Measurements from ENCODE around the gene FADS6. TPM values are rescaled to one million over a fixed set of nuclear protein-coding genes. Genes with fewer than 3 reads are reported as not detected.

FADS6 gene
- polyA plus RNA-seq, 1 of the 3 experiments (the other 2 are of a cell fraction): not detected

GRCh38 chr17:74917430-74917829 is 24.0 kb upstream of the FADS6 start:
- H2AFZ ChIP-seq (ENCODE audit: low read depth): no peak overlapping the region
- no peak overlapping the region for H3K9ac ChIP-seq
- no peak overlapping the region for H3K4me2 ChIP-seq
- H3K27ac ChIP-seq (ENCODE audit: low read depth in 2 of 2, low read length in 1 of 2): no peak overlapping the region
- H3K9me2 ChIP-seq: no peaks in the 10 kb centered on the region
- H3K27me3 ChIP-seq (ENCODE audit: insufficient read depth): peaks cover 9% of the 10 kb centered on the region; the same call in 1 of the 2 replicates
- no peaks in the 10 kb centered on the region for H3K9me3 ChIP-seq
- no peak overlapping the region for H3K4me3 ChIP-seq (ENCODE audit: low read depth in 2 of 2, low read length in 1 of 2)
- no peaks in the 10 kb centered on the region for H3K4me1 ChIP-seq (ENCODE audit: control insufficient read depth in 1 of 2, insufficient read depth in 2 of 2, low read depth in 1 of 2, low read length in 1 of 2)
- ChIA-PET CTCF (interaction anchor here (1.6 kb wide), 1 partner anchor 40 kb away, joined by 6 read pairs; no protein-coding TSS in a partner anchor), POLR2A (no interaction called here)
- 68% methylated on average over 10 of the region's 10 CpGs for WGBS (ENCODE audit: low lambda C conversion rate)
- H3F3A ChIP-seq (replicated peaks; ENCODE audit: insufficient read depth): no peaks in the 10 kb centered on the region
- DNase-seq: no peak
- no peaks in the 10 kb centered on the region for H3K79me2 ChIP-seq (ENCODE audit: insufficient read depth)
- TF ChIP-seq ZBTB33 (IDR thresholded peaks at IDR 0.05; ENCODE audit: borderline replicate concordance, low read depth) (no peak), GABPA (IDR thresholded peaks at IDR 0.05; ENCODE audit: low read depth) (no peak), GATA2 (CRISPR knock-in tag; IDR thresholded peaks at IDR 0.05) (no peak), SMC3 (IDR thresholded peaks at IDR 0.05; ENCODE audit: low read depth, low read length) (no peak), CHD2 (IDR thresholded peaks at IDR 0.05; ENCODE audit: low read length, partially characterized antibody) (no peak), TEAD4 (IDR thresholded peaks at IDR 0.05; ENCODE audit: borderline replicate concordance, insufficient read depth) (no peak), EZH2phosphoT487 (IDR thresholded peaks at IDR 0.05; ENCODE audit: borderline replicate concordance, low read depth) (no peak), SIN3A (IDR thresholded peaks at IDR 0.05; ENCODE audit: borderline replicate concordance, low read depth, low read length) (no peak), FOXJ3 (CRISPR knock-in tag; IDR thresholded peaks at IDR 0.05) (no peak), MAX (IDR thresholded peaks at IDR 0.05; ENCODE audit: low read depth) (no peak), POLR2AphosphoS5 (IDR thresholded peaks at IDR 0.05; ENCODE audit: low read depth, low read length) (no peak), RFX5 (IDR thresholded peaks at IDR 0.05; ENCODE audit: low read length) (no peak), NRF1 (IDR thresholded peaks at IDR 0.05; ENCODE audit: low read depth, low read length) (no peak), NFIC (IDR thresholded peaks at IDR 0.05; ENCODE audit: borderline replicate concordance) (no peak), USF1 (IDR thresholded peaks at IDR 0.05; ENCODE audit: borderline replicate concordance, low read depth) (no peak), CTCF (IDR thresholded peaks at IDR 0.05) (no peak), TAF1 (IDR thresholded peaks at IDR 0.05; ENCODE audit: borderline replicate concordance, low read depth, low read length) (no peak), IRF3 (IDR thresholded peaks at IDR 0.05; ENCODE audit: low read depth, low read length) (no peak), ELF1 (IDR thresholded peaks at IDR 0.05) (no peak), YY1 (IDR thresholded peaks at IDR 0.05; ENCODE audit: low read depth) (no peak)
- H4K20me1 ChIP-seq (ENCODE audit: insufficient read depth): no peaks in the 10 kb centered on the region
- no peaks in the 10 kb centered on the region for H3K36me3 ChIP-seq (replicated peaks in 1 of 2; ENCODE audit: control insufficient read depth in 1 of 2, insufficient read depth in 2 of 2, low read length in 1 of 2)
